Subcutaneous adipose tissue (tissue), 4 donors: Measurements from ENCODE around the gene TBC1D16. TPM values are rescaled to one million over a fixed set of nuclear protein-coding genes. Genes with fewer than 3 reads are reported as not detected.

Experiments used
- total RNA-seq, 4 donors: library from RNA; depleted of rRNA; stranded (reverse); fragments of >200 nt; gene quantifications; one replicate each; pipeline ENCODE4 v1.1.0, GENCODE V29; 2016
- TF ChIP-seq, protein P1 (sequence below): fragments of 450-650 bp; IDR thresholded peaks from one replicate; pipeline ENCODE4 v1.5.1; 2016; ENCODE audit warnings: low read depth, mild to moderate bottlenecking, control low read depth, antibody characterized with exemption, moderate library complexity

Gene TBC1D16
- total RNA-seq, 4 donors from 2014 or later, result 43.5 to 115 (median 60.5) TPM

DNA sequence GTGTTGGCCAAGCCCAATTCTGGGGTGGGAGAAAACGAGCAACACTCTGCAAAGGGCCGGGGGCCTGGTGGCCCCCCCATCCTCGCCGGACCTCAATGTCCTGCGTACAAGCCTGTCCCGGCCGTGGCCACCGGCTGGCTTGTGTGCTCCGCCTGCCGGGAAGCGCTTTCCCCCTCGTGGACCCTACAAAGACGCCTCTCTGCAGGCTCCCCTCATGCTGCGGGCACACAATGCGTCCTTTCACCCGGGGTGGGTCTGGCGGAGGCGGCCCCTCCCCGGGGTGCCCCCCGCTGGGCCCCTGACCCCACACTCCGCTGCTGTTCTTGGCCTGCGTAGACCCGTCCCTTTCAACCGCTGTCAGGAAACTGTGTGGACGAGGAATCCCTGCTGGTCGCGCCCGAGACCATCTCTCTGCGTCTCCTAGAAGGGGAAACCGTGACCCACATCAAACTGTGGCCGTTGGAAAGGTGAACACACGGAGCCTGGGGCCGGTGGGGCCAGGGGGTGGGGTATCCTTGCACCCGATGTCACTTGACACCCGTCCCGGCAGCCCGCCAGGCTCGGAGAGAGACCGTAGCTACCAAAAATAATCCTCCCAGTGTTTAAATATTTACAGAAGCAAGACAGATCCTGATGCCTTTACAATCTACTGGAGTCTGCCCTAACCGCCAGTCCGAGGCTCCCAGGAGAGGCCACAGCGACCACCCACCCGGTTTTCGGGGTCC, 43.6 kb downstream of the TBC1D16 start:
- TF ChIP-seq, protein P1, sequence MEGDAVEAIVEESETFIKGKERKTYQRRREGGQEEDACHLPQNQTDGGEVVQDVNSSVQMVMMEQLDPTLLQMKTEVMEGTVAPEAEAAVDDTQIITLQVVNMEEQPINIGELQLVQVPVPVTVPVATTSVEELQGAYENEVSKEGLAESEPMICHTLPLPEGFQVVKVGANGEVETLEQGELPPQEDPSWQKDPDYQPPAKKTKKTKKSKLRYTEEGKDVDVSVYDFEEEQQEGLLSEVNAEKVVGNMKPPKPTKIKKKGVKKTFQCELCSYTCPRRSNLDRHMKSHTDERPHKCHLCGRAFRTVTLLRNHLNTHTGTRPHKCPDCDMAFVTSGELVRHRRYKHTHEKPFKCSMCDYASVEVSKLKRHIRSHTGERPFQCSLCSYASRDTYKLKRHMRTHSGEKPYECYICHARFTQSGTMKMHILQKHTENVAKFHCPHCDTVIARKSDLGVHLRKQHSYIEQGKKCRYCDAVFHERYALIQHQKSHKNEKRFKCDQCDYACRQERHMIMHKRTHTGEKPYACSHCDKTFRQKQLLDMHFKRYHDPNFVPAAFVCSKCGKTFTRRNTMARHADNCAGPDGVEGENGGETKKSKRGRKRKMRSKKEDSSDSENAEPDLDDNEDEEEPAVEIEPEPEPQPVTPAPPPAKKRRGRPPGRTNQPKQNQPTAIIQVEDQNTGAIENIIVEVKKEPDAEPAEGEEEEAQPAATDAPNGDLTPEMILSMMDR, result no peak

DNA sequence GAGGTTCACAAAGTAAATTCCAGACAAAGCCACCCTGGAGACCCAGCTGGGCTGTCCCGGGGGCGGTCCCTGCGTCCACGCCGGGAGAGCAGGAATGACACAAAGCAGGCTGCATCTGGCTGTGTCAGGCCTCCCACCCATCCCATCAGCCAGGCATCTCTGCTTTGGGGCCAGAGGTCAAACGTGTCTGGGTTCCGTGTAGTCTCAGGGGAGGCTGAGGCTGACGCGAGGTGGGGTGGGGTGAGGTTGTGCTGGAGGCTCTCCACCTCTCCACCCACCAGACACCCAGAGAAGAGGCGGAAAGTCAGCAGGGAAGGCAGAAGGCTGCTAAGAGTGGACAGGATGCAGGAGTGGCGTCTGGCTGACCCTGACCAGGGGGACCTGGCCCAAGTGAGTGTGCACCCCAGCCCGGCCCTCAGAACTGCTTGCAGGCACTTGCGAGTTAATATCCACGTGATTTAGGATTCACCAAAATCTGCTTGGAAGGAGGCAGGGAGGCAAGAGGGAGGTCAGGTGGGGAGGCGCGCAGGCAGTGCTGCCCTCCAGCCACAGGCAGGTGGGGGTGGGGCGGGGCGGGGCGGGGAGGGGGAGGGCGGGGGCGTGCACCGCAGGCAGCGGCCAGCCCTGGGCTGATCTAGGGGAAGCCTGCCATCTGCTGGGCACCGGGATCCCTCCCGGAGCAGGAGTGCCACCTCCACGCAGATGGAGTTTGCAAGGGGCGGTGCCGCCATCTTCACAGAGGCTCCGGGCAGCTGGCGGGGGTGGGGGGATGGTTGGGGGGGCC, 44.3 kb downstream of the TBC1D16 start:
- TF ChIP-seq, protein P1, result no peak

DNA sequence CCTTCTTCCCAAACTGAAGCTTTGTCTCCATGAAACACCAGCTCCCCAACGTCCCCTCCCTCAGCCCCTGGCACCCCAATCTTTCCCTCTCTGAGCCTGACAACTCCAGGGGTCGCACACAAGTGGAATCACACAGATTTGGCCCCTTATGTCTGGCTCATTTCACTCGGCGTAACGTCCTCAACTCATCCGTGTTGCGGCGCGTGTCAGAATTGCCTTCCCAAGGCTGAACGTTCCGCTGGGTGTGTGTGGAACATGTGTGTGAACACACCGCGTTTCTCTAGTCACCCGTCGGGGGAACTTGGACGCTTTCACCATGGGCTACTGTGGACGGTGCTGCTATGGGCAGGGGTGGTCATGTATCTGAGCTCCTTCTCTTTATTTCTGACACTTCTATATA, 45.0 kb downstream of the TBC1D16 start:
- TF ChIP-seq, protein P1, result no peak

- TF ChIP-seq, protein P1, result no peak
These were observed 45.5 kb downstream of the TBC1D16 start for GRCh38 chr17:79990051-79990592.

GRCh38 chr17:79989106-79989835, 46.4 kb downstream of the TBC1D16 start:
- TF ChIP-seq, protein P1, result no peak

DNA sequence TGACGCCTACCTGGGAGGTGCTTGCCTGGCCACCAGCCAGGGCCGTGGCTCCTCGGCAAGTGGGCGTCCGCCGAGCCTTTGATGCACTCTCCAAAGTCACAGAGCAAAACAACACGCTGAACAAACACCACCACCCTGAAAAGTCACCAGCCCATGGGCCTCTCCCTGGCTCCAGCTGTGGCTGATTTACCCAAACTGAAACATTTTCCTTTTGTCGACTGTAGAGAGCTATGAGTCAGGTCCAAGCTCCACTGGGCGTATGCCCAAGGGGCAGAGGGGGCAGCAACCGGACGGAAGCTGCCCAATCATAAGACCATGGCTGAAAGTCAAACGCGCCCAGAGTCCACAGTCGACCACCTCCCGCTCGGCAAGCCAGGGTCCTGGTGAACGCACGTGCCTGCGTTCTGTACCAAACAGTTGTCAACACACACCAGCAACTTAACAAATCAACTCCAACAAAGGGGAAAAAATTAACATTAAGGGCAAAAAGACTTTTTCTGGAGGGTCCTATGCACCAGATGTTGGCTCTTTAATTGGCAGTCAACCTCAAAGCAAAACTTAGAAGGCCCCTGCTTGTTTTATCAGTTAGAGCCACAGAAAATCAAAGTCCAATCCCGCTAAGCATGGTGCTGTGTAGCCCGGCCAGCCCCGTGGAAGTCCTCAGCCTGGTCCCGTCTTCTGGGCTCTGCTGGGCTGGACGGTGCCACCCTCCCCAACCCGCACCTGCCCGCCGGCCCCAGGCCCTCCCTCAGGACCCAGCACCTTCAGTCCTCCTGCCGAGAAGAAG, 47.3 kb downstream of the TBC1D16 start:
- TF ChIP-seq, protein P1, result no peak
